ENCODE data around the gene MCOLN1.

The MCOLN1 gene

GRCh38 chr19:7502552-7502951 is 19.9 kb upstream of the MCOLN1 start:
- no peak for DNase-seq (ENCODE audit: low read depth in 1 of 2, low spot score in 1 of 2)

- no peak for DNase-seq (ENCODE audit: low read depth in 1 of 2, low spot score in 1 of 2)
These were observed 17.7 kb upstream of the MCOLN1 start for GRCh38 chr19:7504684-7505083.

- no peak for DNase-seq (ENCODE audit: low read depth in 1 of 2, low spot score in 1 of 2)
These were observed 17.1 kb upstream of the MCOLN1 start for GRCh38 chr19:7505288-7505681.

- no peak for DNase-seq (ENCODE audit: low read depth in 1 of 2, low spot score in 1 of 2)
These were observed 16.6 kb upstream of the MCOLN1 start for GRCh38 chr19:7505682-7506384.

- DNase-seq (ENCODE audit: low read depth in 1 of 2, low spot score in 1 of 2), result no peak
These were observed 15.8 kb upstream of the MCOLN1 start for GRCh38 chr19:7506385-7507328.

GRCh38 chr19:7507884-7508283 is 14.5 kb upstream of the MCOLN1 start:
- no peak for DNase-seq (ENCODE audit: low read depth in 1 of 2, low spot score in 1 of 2)

GRCh38 chr19:7509625-7510024 is 12.8 kb upstream of the MCOLN1 start:
- DNase-seq (ENCODE audit: low read depth in 1 of 2, low spot score in 1 of 2), result no peak

- no peak for DNase-seq (ENCODE audit: low read depth in 1 of 2, low spot score in 1 of 2)
These were observed 10.0 kb upstream of the MCOLN1 start for GRCh38 chr19:7512400-7512851.

GRCh38 chr19:7513809-7514642 is 8.4 kb upstream of the MCOLN1 start:
- DNase-seq (ENCODE audit: low read depth in 1 of 2, low spot score in 1 of 2), result no peak

GRCh38 chr19:7515110-7515644 is 7.2 kb upstream of the MCOLN1 start:
- DNase-seq (ENCODE audit: low read depth in 1 of 2, low spot score in 1 of 2), result no peak

GRCh38 chr19:7515645-7516151 is 6.7 kb upstream of the MCOLN1 start, which contains the start of gene ZNF358:
ZNF358 (plus strand) TSS chr19:7516103; CDS start chr19:7519243, 3,140 bp downstream.
- DNase-seq (ENCODE audit: low read depth in 1 of 2, low spot score in 1 of 2), result no peak

- no peak for DNase-seq (ENCODE audit: low read depth in 1 of 2, low spot score in 1 of 2)
These were observed 6.1 kb upstream of the MCOLN1 start for GRCh38 chr19:7516333-7516732.

- DNase-seq (ENCODE audit: low read depth in 1 of 2, low spot score in 1 of 2), result no peak
These were observed 5.5 kb upstream of the MCOLN1 start for GRCh38 chr19:7516878-7517277.

GRCh38 chr19:7519361-7520130 is 2.9 kb upstream of the MCOLN1 start:
- no peak for DNase-seq (ENCODE audit: low read depth in 1 of 2, low spot score in 1 of 2)

- DNase-seq (ENCODE audit: low read depth in 1 of 2, low spot score in 1 of 2), result no peak
These were observed 2.0 kb upstream of the MCOLN1 start for GRCh38 chr19:7520131-7521051.

- no peak for DNase-seq (ENCODE audit: low read depth in 1 of 2, low spot score in 1 of 2)
These were observed 813 bp upstream of the MCOLN1 start for GRCh38 chr19:7521551-7522071.

GRCh38 chr19:7522923-7523667 is 671 bp downstream of the MCOLN1 start:
- DNase-seq (ENCODE audit: low read depth in 1 of 2, low spot score in 1 of 2), result no peak

GRCh38 chr19:7524523-7524922 is 2.1 kb downstream of the MCOLN1 start:
- DNase-seq (ENCODE audit: low read depth in 1 of 2, low spot score in 1 of 2), result no peak

Measured in activated CD4-positive, alpha-beta T cell treated with anti-CD3 and anti-CD28 coated beads, Interleukin-2, amount 50 U/mL, for 24 hours (primary cell).